HEK293T (cell line): ENCODE measurements around the gene EMP2.

Experiments used
- CTCF ChIA-PET: fragments of 350-600 bp; formaldehyde crosslinking; extraction: SDS; loops from one replicate; lab custom pipeline; 2021; ENCODE audit warnings: antibody characterized with exemption, inconsistent platforms; lab: Yijun Ruan, JAX
- POLR2A ChIA-PET: fragments of 350-600 bp; formaldehyde crosslinking; extraction: SDS; loops from one replicate; lab custom pipeline; 2020; ENCODE audit warnings: antibody characterized with exemption, inconsistent platforms; lab: Yijun Ruan, JAX
- DNase-seq: peaks from one replicate; pipeline ENCODE4 v3.0.0; 2012; ENCODE audit warnings: mixed read lengths; ENCODE audit errors: extremely low spot score
- ARNT ChIP-seq: fragments of 450-650 bp; IDR thresholded peaks from 2 replicates; pipeline ENCODE4 v1.6.1; 2017; ENCODE audit warnings: mild to moderate bottlenecking
- BHLHE40 ChIP-seq: fragments of 450-650 bp; IDR thresholded peaks from 2 replicates; pipeline ENCODE4 v1.6.1; 2016; ENCODE audit warnings: mild to moderate bottlenecking, moderate library complexity, borderline replicate concordance
- CTBP1 ChIP-seq: fragments of 450-650 bp; IDR thresholded peaks from 2 replicates; pipeline ENCODE4 v1.6.1; 2016; ENCODE audit warnings: borderline replicate concordance
- ELF4 ChIP-seq: fragments of 450-650 bp; IDR thresholded peaks from 2 replicates; pipeline ENCODE4 v1.6.1; 2017; ENCODE audit warnings: antibody characterized with exemption
- FOXA1 ChIP-seq: fragments of 450-650 bp; IDR thresholded peaks from 2 replicates; pipeline ENCODE4 v1.6.1; 2016; ENCODE audit warnings: mild to moderate bottlenecking
- FOXK2 ChIP-seq: fragments of 450-650 bp; IDR thresholded peaks from 2 replicates; pipeline ENCODE4 v1.6.1; 2016; ENCODE audit warnings: mild to moderate bottlenecking
- FOXM1 ChIP-seq: fragments of 450-650 bp; IDR thresholded peaks from 2 replicates; pipeline ENCODE4 v1.6.1; 2017; ENCODE audit warnings: mild to moderate bottlenecking, borderline replicate concordance
- HDGF ChIP-seq: fragments of 450-650 bp; IDR thresholded peaks from 2 replicates; pipeline ENCODE4 v1.6.1; 2017; ENCODE audit warnings: antibody characterized with exemption, borderline replicate concordance
- L3MBTL2 ChIP-seq: fragments of 450-650 bp; conservative IDR thresholded peaks from 2 replicates; pipeline ENCODE4 v1.6.1; 2016; ENCODE audit warnings: mild to moderate bottlenecking
- LEF1 ChIP-seq: fragments of 450-650 bp; IDR thresholded peaks from 2 replicates; pipeline ENCODE4 v1.6.1; 2017; ENCODE audit warnings: mild to moderate bottlenecking, borderline replicate concordance
- NFRKB ChIP-seq: fragments of 450-650 bp; IDR thresholded peaks from 2 replicates; pipeline ENCODE4 v1.6.1; 2016; ENCODE audit warnings: mild to moderate bottlenecking, moderate library complexity
- PKNOX1 ChIP-seq: fragments of 450-650 bp; IDR thresholded peaks from 2 replicates; pipeline ENCODE4 v1.6.1; 2016
- SP1 ChIP-seq: fragments of 450-650 bp; IDR thresholded peaks from 2 replicates; pipeline ENCODE4 v1.6.1; 2017
- SUZ12 ChIP-seq: fragments of 450-650 bp; IDR thresholded peaks from 2 replicates; pipeline ENCODE4 v1.6.1; 2016; ENCODE audit warnings: mild to moderate bottlenecking
- TARDBP ChIP-seq: fragments of 450-650 bp; IDR thresholded peaks from 2 replicates; pipeline ENCODE4 v1.6.1; 2016
- ZNF384 ChIP-seq: fragments of 450-650 bp; IDR thresholded peaks from 2 replicates; pipeline ENCODE4 v1.6.1; 2016

The EMP2 gene

GRCh38 chr16:10601444-10602408, 21.3 kb upstream of the EMP2 start:
- CTCF ChIA-PET, result no interaction called here
- TF ChIP-seq PKNOX1, result no peak
- POLR2A ChIA-PET, result interaction anchor here (0.7 kb wide), 1 partner anchor 21 kb away, joined by 3 read pairs; the partner anchor contains the start of gene EMP2

GRCh38 chr16:10600782-10601443, 20.5 kb upstream of the EMP2 start:
- ChIA-PET POLR2A (interaction anchor here (0.7 kb wide), 1 partner anchor 20 kb away, joined by 3 read pairs; the partner anchor contains the start of gene EMP2), CTCF (no interaction called here)
- TF ChIP-seq ARNT, result no peak
- no peak for DNase-seq

More at GRCh38 chr16:10601444-10602408, 21.3 kb upstream of the EMP2 start:
- no peak for DNase-seq

GRCh38 chr16:10599626-10600025, 19.2 kb upstream of the EMP2 start:
- POLR2A ChIA-PET, result no interaction called here
- no peak for DNase-seq

GRCh38 chr16:10598157-10598556, 17.8 kb upstream of the EMP2 start:
- POLR2A ChIA-PET, result no interaction called here
- DNase-seq, result no peak
- TF ChIP-seq L3MBTL2 (no peak), PKNOX1 (no peak), SP1 (no peak), NFRKB (no peak), ELF4 (no peak), ZNF384 (no peak)
- CTCF ChIA-PET, result no interaction called here

More at GRCh38 chr16:10599626-10600025, 19.2 kb upstream of the EMP2 start:
- TF ChIP-seq SUZ12 (no peak), PKNOX1 (no peak), ELF4 (no peak), HDGF (no peak)
- CTCF ChIA-PET, result no interaction called here

- TF ChIP-seq ARNT (no peak), BHLHE40 (no peak), NFRKB (no peak), L3MBTL2 (no peak), CTBP1 (no peak), SUZ12 (no peak), FOXA1 (no peak), FOXM1 (no peak), ZNF384 (no peak), PKNOX1 (no peak), TARDBP (no peak), LEF1 (no peak)
- CTCF ChIA-PET, result no interaction called here
- POLR2A ChIA-PET, result no interaction called here
- DNase-seq, result no peak
Observed at GRCh38 chr16:10597187-10597601, 16.8 kb upstream of the EMP2 start.

- POLR2A ChIA-PET, result no interaction called here
- no peak for DNase-seq
- CTCF ChIA-PET, result no interaction called here
- TF ChIP-seq TARDBP, result no peak
- TF ChIP-seq PKNOX1, result no peak
- TF ChIP-seq FOXA1, result no peak
- no peak for TF ChIP-seq HDGF
- TF ChIP-seq SUZ12, result no peak
- TF ChIP-seq L3MBTL2, result no peak
- TF ChIP-seq ARNT, result no peak
- TF ChIP-seq NFRKB, result no peak
- no peak for TF ChIP-seq FOXM1
- TF ChIP-seq FOXK2, result no peak
- TF ChIP-seq SP1, result no peak
Observed at GRCh38 chr16:10594312-10594950, 14.0 kb upstream of the EMP2 start.
